Brain microvascular endothelial cell (primary cell): ENCODE data around the gene DCLK1.
A peak's percentile ranks its signal among the peaks of the same experiment; 100 is the strongest.

Source experiments
- DNase-seq: peaks from one replicate; pipeline ENCODE4 v3.0.0-alpha.2; 2020
- H3K27ac ChIP-seq: fragments of 250-450 bp; sonication (Bioruptor Pico); 2 replicates; pipeline ENCODE4 v1.5.1; 2020; ENCODE audit warnings: mild to moderate bottlenecking, moderate library complexity
- H3K27me3 ChIP-seq: fragments of 250-450 bp; sonication (Bioruptor Pico); replicated peaks from 2 replicates; pipeline ENCODE4 v1.5.1; 2020; ENCODE audit warnings: mild to moderate bottlenecking
- H3K36me3 ChIP-seq: fragments of 250-450 bp; sonication (Bioruptor Pico); replicated peaks from 2 replicates; pipeline ENCODE4 v1.5.1; 2020; ENCODE audit warnings: mild to moderate bottlenecking
- H3K4me3 ChIP-seq: 2 replicates; pipeline ENCODE4 v1.5.1; 2011; ENCODE audit warnings: low read depth, mild to moderate bottlenecking, control low read depth, low read length, moderate library complexity
- CTCF ChIP-seq: IDR thresholded peaks from 2 replicates; pipeline ENCODE4 v1.5.1; 2011; ENCODE audit warnings: low read depth, mild to moderate bottlenecking, moderate library complexity, low read length, control low read depth, inconsistent platforms; ENCODE audit errors: missing control alignments
- in situ Hi-C: cut with HindIII; loops from 2 replicates; pipeline ENCODE4 v1.10.0; 2017; ENCODE audit warnings: low sequenced_read_pairs, low pct_ligation_motif_present

Gene DCLK1

DNA sequence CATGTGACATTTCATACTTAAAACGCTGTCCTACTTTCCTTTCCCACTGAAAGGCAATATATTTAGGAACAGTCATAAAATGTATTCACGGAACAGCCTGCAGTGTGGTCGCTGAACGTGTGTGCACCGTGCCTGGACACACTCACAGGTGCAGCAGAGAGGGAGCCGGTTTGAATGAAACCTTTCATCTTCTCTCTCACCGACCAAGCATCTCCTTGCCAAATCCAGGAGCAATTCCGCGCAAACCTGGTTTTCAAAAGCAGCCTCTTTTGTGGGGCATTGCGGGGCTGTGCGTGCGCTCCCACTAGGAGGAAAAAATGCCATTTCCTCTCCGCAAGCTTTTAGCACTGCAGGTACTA is 1.0 kb downstream of the DCLK1 start:
- no peaks in the 10 kb centered on the region for H3K36me3 ChIP-seq
- H3K4me3 ChIP-seq: peak overlapping the region; percentile 50
- TF ChIP-seq CTCF: no peak
- no peaks in the 10 kb centered on the region for H3K27me3 ChIP-seq
- DNase-seq: no peak
- H3K27ac ChIP-seq: no peak overlapping the region
- in situ Hi-C loops: no loop called here

DNA sequence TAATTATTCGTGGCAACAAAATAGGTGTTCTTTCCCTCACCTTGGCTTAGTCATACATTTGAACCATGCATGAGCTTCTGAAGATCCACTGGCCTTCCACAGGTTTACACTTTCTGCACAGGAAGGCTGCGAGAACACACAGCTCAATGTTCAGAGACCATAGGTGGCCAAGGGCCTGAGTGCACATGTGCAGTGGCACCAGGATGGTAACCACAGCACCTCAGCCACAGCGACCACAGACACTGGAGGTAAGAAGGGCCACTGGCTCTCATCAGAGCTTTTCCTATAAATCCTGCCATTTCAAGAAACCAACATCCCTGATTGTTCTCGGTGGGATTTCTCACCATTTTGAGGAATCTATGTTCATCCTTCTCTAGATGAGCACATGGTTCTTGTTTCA is 1.6 kb downstream of the DCLK1 start:
- in situ Hi-C loops: no loop called here
- H3K27me3 ChIP-seq: no peaks in the 10 kb centered on the region
- DNase-seq: no peak
- no peak overlapping the region for H3K27ac ChIP-seq
- H3K36me3 ChIP-seq: no peaks in the 10 kb centered on the region
- TF ChIP-seq CTCF: no peak
- no peak overlapping the region for H3K4me3 ChIP-seq

DNA sequence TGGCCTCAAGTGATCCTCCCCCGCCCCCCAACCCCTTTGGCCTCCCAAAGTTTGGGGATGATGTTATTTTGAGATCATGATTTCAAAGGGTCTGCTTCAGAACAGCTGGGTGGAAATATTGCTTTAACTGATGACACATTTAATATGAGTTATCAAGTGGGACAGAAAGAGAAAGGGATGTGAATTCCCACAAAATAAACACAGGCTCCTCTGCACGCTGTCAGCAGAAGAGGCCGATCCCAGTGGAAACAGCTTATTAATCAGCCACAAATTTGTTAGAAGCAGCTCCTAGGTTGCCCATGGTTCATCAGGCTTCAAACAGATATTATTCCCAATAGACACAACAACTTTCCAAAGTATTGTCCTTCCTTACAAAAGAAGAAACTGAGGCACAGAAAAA is 4.7 kb downstream of the DCLK1 start:
- no peaks in the 10 kb centered on the region for H3K36me3 ChIP-seq
- in situ Hi-C loops: no loop called here
- TF ChIP-seq CTCF: no peak
- DNase-seq: no peak
- no peaks in the 10 kb centered on the region for H3K27me3 ChIP-seq
- no peak overlapping the region for H3K4me3 ChIP-seq
- H3K27ac ChIP-seq: no peak overlapping the region

- Histone ChIP-seq H3K36me3 (no peaks in the 10 kb centered on the region), H3K27me3 (no peaks in the 10 kb centered on the region), H3K4me3 (no peak overlapping the region), H3K27ac (no peak overlapping the region)
- no peak for TF ChIP-seq CTCF
- in situ Hi-C loops: no loop called here
- DNase-seq: no peak
These were observed 5.3 kb downstream of the DCLK1 start for GRCh38 chr13:36125841-36126240.

DNA sequence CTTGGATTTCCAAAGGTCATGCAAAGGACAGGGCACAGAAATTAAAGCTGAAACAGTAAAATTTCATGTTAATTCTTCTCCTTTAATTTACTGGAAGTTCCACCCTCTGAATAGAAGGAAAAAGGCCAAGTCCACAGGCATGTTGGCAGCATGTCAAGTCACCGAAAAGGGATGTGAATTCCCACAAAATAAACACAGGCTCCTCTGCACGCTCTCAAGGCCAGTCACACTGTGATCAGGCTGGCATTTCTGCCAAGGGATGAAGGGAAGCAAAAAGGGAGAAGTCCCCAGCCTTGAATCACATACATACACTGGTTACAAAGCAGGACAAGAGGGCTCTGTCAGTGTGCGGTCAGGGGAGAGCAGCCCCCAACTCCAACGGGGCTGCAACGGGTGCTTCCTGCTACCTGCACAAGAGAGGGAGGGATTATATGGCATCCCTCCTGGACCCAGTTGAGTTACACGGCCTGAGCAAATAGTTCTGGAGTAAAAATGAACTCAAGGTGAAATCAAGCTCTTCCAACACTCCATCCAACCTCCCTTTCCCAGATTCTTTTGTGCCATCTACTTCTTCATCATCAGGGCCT is 6.9 kb downstream of the DCLK1 start:
- no peak for TF ChIP-seq CTCF
- Histone ChIP-seq H3K27me3 (no peaks in the 10 kb centered on the region), H3K36me3 (no peaks in the 10 kb centered on the region), H3K4me3 (no peak overlapping the region), H3K27ac (no peak overlapping the region)
- in situ Hi-C loops: no loop called here
- DNase-seq: peak; percentile 52

- H3K4me3 ChIP-seq: no peak overlapping the region
- in situ Hi-C loops: no loop called here
- DNase-seq: no peak
- H3K27me3 ChIP-seq: no peaks in the 10 kb centered on the region
- no peak for TF ChIP-seq CTCF
- no peaks in the 10 kb centered on the region for H3K36me3 ChIP-seq
- H3K27ac ChIP-seq: no peak overlapping the region
These were observed 15.9 kb downstream of the DCLK1 start for GRCh38 chr13:36115306-36115705.
